HFFc6 (cell line): ENCODE data around the gene IDH3B. TPM values are rescaled to one million over a fixed set of nuclear protein-coding genes. Genes with fewer than 3 reads are reported as not detected.

Source experiments
- DNase-seq: peaks from one replicate; pipeline ENCODE4 v3.0.0-alpha.2; 2018
- H3K27ac Mint-ChIP-seq: 2 replicates; pipeline ENCODE4 v1.8.0; 2020; ENCODE audit warnings: mild to moderate bottlenecking, mixed read lengths
- H3K27me3 Mint-ChIP-seq: 2 replicates; pipeline ENCODE4 v1.8.0; 2021; ENCODE audit warnings: mild to moderate bottlenecking, moderate library complexity, mixed read lengths; ENCODE audit not compliant: insufficient read depth
- H3K36me3 Mint-ChIP-seq: 2 replicates; pipeline ENCODE4 v1.8.0; 2021; ENCODE audit warnings: low read depth, mixed read lengths
- H3K4me1 Mint-ChIP-seq: 2 replicates; pipeline ENCODE4 v1.8.0; 2020; ENCODE audit warnings: low read depth, mixed read lengths
- H3K4me3 Mint-ChIP-seq: 2 replicates; pipeline ENCODE4 v1.8.0; 2020; ENCODE audit warnings: mild to moderate bottlenecking, moderate library complexity, mixed read lengths
- H3K9me3 Mint-ChIP-seq: 2 replicates; pipeline ENCODE4 v1.8.0; 2020; ENCODE audit warnings: mild to moderate bottlenecking, mixed read lengths
- CTCF ChIP-seq: fragments of 200-600 bp; sonication (generic); IDR thresholded peaks from 2 replicates; pipeline ENCODE4 v1.5.0; 2021; ENCODE audit warnings: antibody characterized with exemption, mild to moderate bottlenecking
- total RNA-seq, 6 experiments: library from RNA; stranded (reverse); fragmentation: NEBNext Ultra II Directional; extraction: Animal tissue kit (Norgen Biotek cat#: 25700); gene quantifications; 2 replicates in 1 of 6; 3 replicates in 5 of 6; pipeline ENCODE4 v1.2.3, GENCODE V29; 2021

IDH3B gene
- total RNA-seq, 6 experiments from 2014 or later: 63.1 to 87.8 (median 79.8) TPM

GRCh38 chr20:2626853-2627541, 37.0 kb downstream of the IDH3B start:
- H3K27ac Mint-ChIP-seq: peak overlapping the region; percentile 49
- no peak overlapping the region for H3K4me3 Mint-ChIP-seq
- peaks cover 10% of the 10 kb centered on the region for H3K4me1 Mint-ChIP-seq
- peaks cover 28% of the 10 kb centered on the region for H3K27me3 Mint-ChIP-seq
- DNase-seq: peak; percentile 89
- H3K9me3 Mint-ChIP-seq: peaks cover 37% of the 10 kb centered on the region
- peaks cover 24% of the 10 kb centered on the region for H3K36me3 Mint-ChIP-seq
- no peak for TF ChIP-seq CTCF

GRCh38 chr20:2625062-2625461, 39.0 kb downstream of the IDH3B start:
- DNase-seq: no peak
- H3K9me3 Mint-ChIP-seq: peaks cover 45% of the 10 kb centered on the region
- no peak overlapping the region for H3K4me3 Mint-ChIP-seq
- no peak for TF ChIP-seq CTCF
- peaks cover 16% of the 10 kb centered on the region for H3K4me1 Mint-ChIP-seq
- H3K27ac Mint-ChIP-seq: no peak overlapping the region
- peaks cover 24% of the 10 kb centered on the region for H3K36me3 Mint-ChIP-seq
- peaks cover 20% of the 10 kb centered on the region for H3K27me3 Mint-ChIP-seq

GRCh38 chr20:2624190-2624589, 39.8 kb downstream of the IDH3B start:
- peaks cover 54% of the 10 kb centered on the region for H3K9me3 Mint-ChIP-seq
- peaks cover 31% of the 10 kb centered on the region for H3K36me3 Mint-ChIP-seq
- no peak overlapping the region for H3K27ac Mint-ChIP-seq
- H3K4me1 Mint-ChIP-seq: peaks cover 20% of the 10 kb centered on the region
- H3K27me3 Mint-ChIP-seq: peaks cover 17% of the 10 kb centered on the region
- no peak overlapping the region for H3K4me3 Mint-ChIP-seq
- no peak for DNase-seq
- no peak for TF ChIP-seq CTCF

GRCh38 chr20:2619961-2620595, 43.9 kb downstream of the IDH3B start:
- peaks cover 27% of the 10 kb centered on the region for H3K9me3 Mint-ChIP-seq
- DNase-seq: no peak
- no peak overlapping the region for H3K4me3 Mint-ChIP-seq
- peaks cover 10% of the 10 kb centered on the region for H3K4me1 Mint-ChIP-seq
- H3K27ac Mint-ChIP-seq: no peak overlapping the region
- H3K36me3 Mint-ChIP-seq: peaks cover 18% of the 10 kb centered on the region; the same call in 1 of the 2 replicates
- peaks cover 42% of the 10 kb centered on the region for H3K27me3 Mint-ChIP-seq
- no peak for TF ChIP-seq CTCF

DNA sequence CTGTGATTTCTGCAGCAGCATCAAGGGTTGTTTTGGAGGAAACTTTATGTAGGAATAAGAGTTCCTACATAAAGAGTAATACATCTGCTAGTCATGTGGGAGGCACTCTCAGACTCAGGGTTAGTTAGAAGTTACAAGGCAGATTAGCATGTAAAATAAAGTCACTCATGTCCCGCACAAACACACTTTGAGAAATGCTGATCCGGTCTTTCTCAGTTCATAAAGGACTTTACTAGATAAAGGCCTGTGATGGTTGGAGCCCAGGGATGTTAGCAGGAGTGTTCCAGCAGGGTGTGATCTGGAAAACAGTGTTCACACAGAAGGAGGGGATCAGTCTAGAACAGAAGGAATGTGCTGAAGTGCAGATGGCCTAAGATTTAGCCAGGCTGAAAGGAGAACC, 44.7 kb downstream of the IDH3B start:
- Mint-ChIP-seq H3K9me3 (peaks cover 26% of the 10 kb centered on the region), H3K27ac (no peak overlapping the region), H3K27me3 (peaks cover 40% of the 10 kb centered on the region), H3K36me3 (peaks cover 14% of the 10 kb centered on the region; the same call in 1 of the 2 replicates), H3K4me1 (peaks cover 10% of the 10 kb centered on the region), H3K4me3 (no peak overlapping the region)
- TF ChIP-seq CTCF: no peak
- DNase-seq: no peak
